ENCODE data around the gene TOR2A. TPM values are rescaled to one million over a fixed set of nuclear protein-coding genes. Genes with fewer than 3 reads are reported as not detected.

Gene TOR2A
- total RNA-seq, 1 experiment from 2014 or later: 13.2 TPM

DNA sequence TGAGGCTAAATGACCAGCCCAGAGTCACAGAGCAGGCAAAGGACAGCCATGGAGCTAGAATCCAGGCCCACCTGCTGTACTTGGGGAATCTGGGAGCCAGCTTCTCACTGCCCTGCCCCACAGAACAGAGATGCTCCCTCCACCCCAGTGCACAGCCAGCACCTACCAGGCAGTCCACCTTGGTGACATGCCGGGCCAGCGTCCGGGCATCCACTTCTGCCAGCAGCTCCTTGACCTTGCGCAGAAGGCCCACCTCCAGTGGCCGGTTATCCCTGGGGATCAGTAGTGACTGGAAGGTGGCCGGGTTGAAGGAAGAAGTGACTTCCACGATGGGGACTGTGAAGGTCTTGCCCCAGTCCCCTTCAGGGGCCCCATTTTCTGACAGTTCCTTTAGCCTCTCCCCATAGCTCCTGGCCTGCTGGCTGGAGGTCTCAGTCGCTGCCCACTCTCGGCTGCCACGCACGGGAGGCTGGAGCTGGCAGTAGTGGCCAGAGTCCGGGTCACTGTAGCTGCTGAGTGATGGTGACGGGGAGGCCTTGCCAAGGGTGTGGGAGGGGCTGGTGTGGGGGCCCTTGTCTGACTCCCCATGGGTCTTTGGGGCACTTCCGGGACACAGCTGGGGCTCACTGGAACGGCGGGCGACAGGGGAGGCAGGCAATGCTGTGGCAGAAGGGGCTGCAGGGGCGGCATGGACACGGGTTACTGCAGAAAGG, 9.5 kb upstream of the TOR2A start:
- peaks cover 7% of the 10 kb centered on the region for H3K23me2 ChIP-seq (ENCODE audit: insufficient read length, low read depth, low read length, poor library complexity, severe bottlenecking)
- Mint-ChIP-seq H3K9me3 (no peaks in the 10 kb centered on the region), H3K27ac (no peak overlapping the region), H3K4me1 (peaks cover 4 to 17% of the 10 kb centered on the region in 2 experiments), H3K4me3 (no peak overlapping the region), H3K36me3 (ENCODE audit: insufficient read depth in 1 of 3, low read depth in 3 of 3) (peaks cover 0 to 6% (median 0%) of the 10 kb centered on the region in 3 experiments; a peak in 1 of 7 replicates), H3K27me3 (ENCODE audit: low read depth) (peaks cover 7% of the 10 kb centered on the region)
- no peak overlapping the region for H3K14ac ChIP-seq (ENCODE audit: insufficient read depth, low read length)
- no peak overlapping the region for H2AK5ac ChIP-seq (ENCODE audit: insufficient read length, low read length)
- no peaks in the 10 kb centered on the region for H4K20me1 ChIP-seq (ENCODE audit: control insufficient read depth, insufficient read depth, insufficient read length)
- H2AFZ ChIP-seq (ENCODE audit: low read length): no peak overlapping the region
- H3K79me2 ChIP-seq (ENCODE audit: insufficient read depth, low read length): no peaks in the 10 kb centered on the region
- H4K8ac ChIP-seq (replicated peaks; ENCODE audit: insufficient read length, low read depth, low read length): no peak overlapping the region
- H2BK20ac ChIP-seq (ENCODE audit: low read depth, low read length, poor library complexity, severe bottlenecking): no peak overlapping the region
- H3K27ac ChIP-seq (ENCODE audit: insufficient read length, low read depth, low read length): no peak overlapping the region
- no peak overlapping the region for H3K9ac ChIP-seq (ENCODE audit: extremely low read depth, insufficient read length, low read length)
- no peak for DNase-seq
- no peak overlapping the region for H3T11ph ChIP-seq (ENCODE audit: low read length)
- no peak overlapping the region for H4K5ac ChIP-seq (ENCODE audit: insufficient read length, low read depth, low read length)
- H3K9me3 ChIP-seq (ENCODE audit: control insufficient read depth, low read depth, low read length): no peaks in the 10 kb centered on the region
- TF ChIP-seq, protein P1, sequence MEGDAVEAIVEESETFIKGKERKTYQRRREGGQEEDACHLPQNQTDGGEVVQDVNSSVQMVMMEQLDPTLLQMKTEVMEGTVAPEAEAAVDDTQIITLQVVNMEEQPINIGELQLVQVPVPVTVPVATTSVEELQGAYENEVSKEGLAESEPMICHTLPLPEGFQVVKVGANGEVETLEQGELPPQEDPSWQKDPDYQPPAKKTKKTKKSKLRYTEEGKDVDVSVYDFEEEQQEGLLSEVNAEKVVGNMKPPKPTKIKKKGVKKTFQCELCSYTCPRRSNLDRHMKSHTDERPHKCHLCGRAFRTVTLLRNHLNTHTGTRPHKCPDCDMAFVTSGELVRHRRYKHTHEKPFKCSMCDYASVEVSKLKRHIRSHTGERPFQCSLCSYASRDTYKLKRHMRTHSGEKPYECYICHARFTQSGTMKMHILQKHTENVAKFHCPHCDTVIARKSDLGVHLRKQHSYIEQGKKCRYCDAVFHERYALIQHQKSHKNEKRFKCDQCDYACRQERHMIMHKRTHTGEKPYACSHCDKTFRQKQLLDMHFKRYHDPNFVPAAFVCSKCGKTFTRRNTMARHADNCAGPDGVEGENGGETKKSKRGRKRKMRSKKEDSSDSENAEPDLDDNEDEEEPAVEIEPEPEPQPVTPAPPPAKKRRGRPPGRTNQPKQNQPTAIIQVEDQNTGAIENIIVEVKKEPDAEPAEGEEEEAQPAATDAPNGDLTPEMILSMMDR (conservative IDR thresholded peaks at IDR 0.05): no peak
- H2BK5ac ChIP-seq (ENCODE audit: insufficient read length, low read length): no peak overlapping the region
- no peak overlapping the region for H3K56ac ChIP-seq (ENCODE audit: insufficient read length, low read depth, low read length)
- H2BK12ac ChIP-seq (ENCODE audit: insufficient read length, low read depth, low read length): no peak overlapping the region
- H3K27me3 ChIP-seq (ENCODE audit: insufficient read depth, low read length): no peaks in the 10 kb centered on the region
- no peaks in the 10 kb centered on the region for H3K79me1 ChIP-seq (ENCODE audit: insufficient read depth, low read depth, low read length, poor library complexity, severe bottlenecking)
- H3K4me1 ChIP-seq (ENCODE audit: insufficient read depth, low read length): no peaks in the 10 kb centered on the region
- H3K4me2 ChIP-seq (ENCODE audit: insufficient read depth, insufficient read length, low read length): no peak overlapping the region
- no peak overlapping the region for H2BK120ac ChIP-seq (ENCODE audit: low read depth, low read length, poor library complexity, severe bottlenecking)
- H3K23ac ChIP-seq (ENCODE audit: insufficient read length, low read depth, low read length): no peak overlapping the region
- H3K4ac ChIP-seq (ENCODE audit: low read depth, low read length): no peak overlapping the region
- H3K18ac ChIP-seq (ENCODE audit: insufficient read length, low read depth, low read length): no peak overlapping the region
- no peak overlapping the region for H2BK15ac ChIP-seq (ENCODE audit: low read depth, low read length)
- H4K91ac ChIP-seq (ENCODE audit: insufficient read length, low read depth, low read length): no peak overlapping the region
- WGBS (ENCODE audit: extremely low coverage, insufficient read length, low lambda C conversion rate): no CpG with 5 or more reads among the region's 19 CpGs
